ENCODE data around the gene NAV3.

GRCh38 chr12:78128211-78128610 lies 297.5 kb downstream of the NAV3 start:
- TF ChIP-seq CTCF (IDR thresholded peaks at IDR 0.05) (no peak), POLR2A (IDR thresholded peaks at IDR 0.05) (no peak), EP300 (IDR thresholded peaks at IDR 0.05) (no peak)
